ENCODE results near the gene SYNGR4.

DNA sequence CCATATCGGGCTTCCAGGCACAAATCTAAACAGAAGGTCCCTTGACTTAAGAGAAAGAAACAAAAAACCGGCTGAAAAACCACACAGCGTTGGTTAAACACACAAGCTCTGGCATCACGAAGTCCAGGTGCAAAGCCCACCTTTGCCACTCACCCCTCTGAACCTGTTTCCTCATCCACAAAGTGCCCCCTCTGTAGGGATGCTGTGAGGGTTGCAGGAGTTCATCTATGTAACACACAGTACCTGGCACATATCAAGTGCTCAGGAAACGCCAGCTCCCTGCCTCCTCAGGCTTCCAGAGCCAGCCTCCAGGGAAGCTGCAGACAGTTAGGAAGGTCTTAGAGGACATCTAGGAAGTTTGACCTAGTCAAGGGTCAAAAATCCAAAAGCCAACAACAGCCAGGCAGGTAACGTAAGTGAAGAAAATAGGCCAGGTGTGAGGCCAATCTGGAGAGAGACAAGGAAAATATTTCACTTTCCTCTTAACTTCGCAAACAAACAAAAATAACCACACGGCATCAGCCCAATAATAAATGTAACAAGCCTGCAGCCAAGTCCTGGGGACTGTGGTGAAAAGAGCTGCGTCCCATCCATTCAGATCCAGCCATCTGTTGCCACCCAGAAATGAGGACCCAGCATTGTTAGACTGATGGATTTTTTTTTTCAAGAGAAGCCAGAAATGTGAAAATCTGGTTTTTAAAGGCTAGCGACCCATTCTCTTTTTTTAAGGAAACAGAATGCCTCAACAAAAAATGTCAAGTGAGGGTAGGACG is 17.2 kb downstream of the SYNGR4 start:
- TF ChIP-seq GATA3 (IDR thresholded peaks at IDR 0.05; ENCODE audit: low read depth, low read length): no peak
- no peak for TF ChIP-seq GATA2 (IDR thresholded peaks at IDR 0.05; ENCODE audit: low read depth, low read length)

Data from SH-SY5Y (cell line).